ENCODE results near the gene MMP24.
A peak's percentile ranks its signal among the peaks of the same experiment; 100 is the strongest.

MMP24 gene

GRCh38 chr20:35280523-35280922, 54.0 kb downstream of the MMP24 start:
- CTCF ChIA-PET, result interaction anchor here (0.9 to 5.0 kb wide), 10 partner anchors 10 to 173 kb away, joined by 3 to 42 read pairs (median 4); partner anchors contain the start of gene GDF5
- DNase-seq (ENCODE audit: low read depth, low spot score), result no peak
- POLR2A ChIA-PET, result interaction anchor here (0.8 to 1.2 kb wide), 2 partner anchors 25 to 148 kb away, joined by 3 read pairs; no protein-coding TSS in a partner anchor
- TF ChIP-seq CTCF (IDR thresholded peaks at IDR 0.05; ENCODE audit: insufficient read depth, low read length, missing control alignments), result no peak
- H3K4me3 ChIP-seq (ENCODE audit: low read depth, low read length), result no peak overlapping the region

- no peak for TF ChIP-seq CTCF (IDR thresholded peaks at IDR 0.05; ENCODE audit: insufficient read depth, low read length, missing control alignments)
- CTCF ChIA-PET, result interaction anchor here (0.8 to 5.0 kb wide), 7 partner anchors 12 to 164 kb away, joined by 3 to 42 read pairs (median 4); partner anchors contain the start of gene GDF5
- POLR2A ChIA-PET, result interaction anchor here (0.9 to 1.2 kb wide), 2 partner anchors 8 to 147 kb away, joined by 3 read pairs; no protein-coding TSS in a partner anchor
- DNase-seq (ENCODE audit: low read depth, low spot score), result no peak
- no peak overlapping the region for H3K4me3 ChIP-seq (ENCODE audit: low read depth, low read length)
These were observed 55.1 kb downstream of the MMP24 start for GRCh38 chr20:35281506-35282101.

- peak overlapping the region; percentile 92 for H3K4me3 ChIP-seq (ENCODE audit: low read depth, low read length)
- ChIA-PET POLR2A (interaction anchor here (0.6 to 1.4 kb wide), 9 partner anchors 9 to 459 kb away, joined by 3 to 6 read pairs (median 3); partner anchors contain the start of gene EDEM2), CTCF (interaction anchor here (0.7 to 5.0 kb wide), 19 partner anchors 9 to 187 kb away, joined by 3 to 42 read pairs (median 4); partner anchors contain the start of gene GDF5)
- no peak for DNase-seq (ENCODE audit: low read depth, low spot score)
- TF ChIP-seq CTCF (IDR thresholded peaks at IDR 0.05; ENCODE audit: insufficient read depth, low read length, missing control alignments), result no peak
These were observed 57.2 kb downstream of the MMP24 start for GRCh38 chr20:35283441-35284266.

- POLR2A ChIA-PET, result interaction anchor here (0.8 to 1.4 kb wide), 9 partner anchors 9 to 460 kb away, joined by 3 to 6 read pairs (median 3); partner anchors contain the start of gene EDEM2
- CTCF ChIA-PET, result interaction anchor here (0.7 to 5.0 kb wide), 14 partner anchors 8 to 164 kb away, joined by 3 to 42 read pairs (median 4); partner anchors contain the start of gene GDF5
- DNase-seq (ENCODE audit: low read depth, low spot score), result no peak
- H3K4me3 ChIP-seq (ENCODE audit: low read depth, low read length), result peak within 1 kb of the TSS; percentile 92
- TF ChIP-seq CTCF (IDR thresholded peaks at IDR 0.05; ENCODE audit: insufficient read depth, low read length, missing control alignments), result no peak
These were observed 57.9 kb downstream of the MMP24 start, which contains the start of gene EIF6 for GRCh38 chr20:35284267-35284991. EIF6 (minus strand) TSS chr20:35284772; CDS start chr20:35284487, 285 bp downstream.

GRCh38 chr20:35284992-35285805, 58.7 kb downstream of the MMP24 start:
- POLR2A ChIA-PET, result interaction anchor here (1.1 to 1.4 kb wide), 4 partner anchors 17 to 37 kb away, joined by 3 to 6 read pairs (median 4); no protein-coding TSS in a partner anchor
- CTCF ChIA-PET, result interaction anchor here (0.9 to 5.0 kb wide), 10 partner anchors 8 to 163 kb away, joined by 3 to 42 read pairs (median 8); partner anchors contain the start of gene GDF5
- no peak for DNase-seq (ENCODE audit: low read depth, low spot score)
- no peak for TF ChIP-seq CTCF (IDR thresholded peaks at IDR 0.05; ENCODE audit: insufficient read depth, low read length, missing control alignments)
- H3K4me3 ChIP-seq (ENCODE audit: low read depth, low read length), result peak overlapping the region; percentile 92

Measured in AG04449 (cell line).